ENCODE results near the gene TMEM187.

- TF ChIP-seq SIN3A (IDR thresholded peaks at IDR 0.05; ENCODE audit: borderline replicate concordance, insufficient read depth, low read length) = no peak
- TF ChIP-seq POLR2AphosphoS5 (IDR thresholded peaks at IDR 0.05; ENCODE audit: low read depth, low read length) = no peak
- TF ChIP-seq TAF1 (IDR thresholded peaks at IDR 0.05; ENCODE audit: borderline replicate concordance, insufficient read depth, low read length) = no peak
Measured at GRCh38 chrX:153937056-153937455, 35.5 kb upstream of the TMEM187 start.

Data from PFSK-1 (cell line).